ENCODE measurements around the gene METTL9.

- TF ChIP-seq CTCF (IDR thresholded peaks at IDR 0.05 in 2 of 3, conservative IDR thresholded peaks at IDR 0.05 in 1 of 3; ENCODE audit: insufficient read depth in 2 of 3, low read depth in 1 of 3, low read length in 3 of 3) (no peak), TBP (optimal IDR thresholded peaks at IDR 0.05; ENCODE audit: low read depth, low read length) (no peak), NBN (IDR thresholded peaks at IDR 0.05; ENCODE audit: low read depth) (no peak), EP300 (IDR thresholded peaks at IDR 0.05; ENCODE audit: low read length) (no peak), DEAF1 (CRISPR knock-in tag; IDR thresholded peaks at IDR 0.05) (no peak), EWSR1 (IDR thresholded peaks at IDR 0.05; ENCODE audit: borderline replicate concordance, low read depth, partially characterized antibody) (no peak), POLR2A (conservative IDR thresholded peaks at IDR 0.05) (no peak), ZBTB43 (CRISPR knock-in tag; IDR thresholded peaks at IDR 0.05) (no peak), ZNF384 (IDR thresholded peaks at IDR 0.05; ENCODE audit: low read depth, low read length) (no peak), SIN3A (IDR thresholded peaks at IDR 0.05; ENCODE audit: borderline replicate concordance in 2 of 2, control insufficient read depth in 1 of 2, low read depth in 2 of 2, low read length in 2 of 2) (no peak), TAF1 (IDR thresholded peaks at IDR 0.05; ENCODE audit: control insufficient read depth, extremely low read depth, insufficient read depth, low read length, severe bottlenecking) (no peak), CHD7 (IDR thresholded peaks at IDR 0.05; ENCODE audit: low read depth, low read length) (no peak)
Observed at GRCh38 chr16:21703589-21704174, 104.3 kb downstream of the METTL9 start.

Measured in K562 (cell line).